Measurements from ENCODE around the gene AHDC1. TPM values are rescaled to one million over a fixed set of nuclear protein-coding genes. Genes with fewer than 3 reads are reported as not detected.

Gene AHDC1
- total and polyA plus RNA-seq, 9 of the 15 experiments (the other 6 are each of a cell fraction or from before 2014, with no cell fraction given): 0.21 to 36.4 (median 4.7) TPM

- TF ChIP-seq VEZF1 (CRISPR knock-in tag; IDR thresholded peaks at IDR 0.05) (peak; percentile 96), ERF (CRISPR knock-in tag; IDR thresholded peaks at IDR 0.05) (no peak), NR2C1 (IDR thresholded peaks at IDR 0.05) (no peak), NR2C1 (tag; IDR thresholded peaks at IDR 0.05) (no peak), ZNF717 (CRISPR knock-in tag; IDR thresholded peaks at IDR 0.05) (no peak), NCOA1 (IDR thresholded peaks at IDR 0.05; ENCODE audit: low read depth) (0 out of 2 replicates have a peak, but pooled peaks have one; percentile 45), SNIP1 (IDR thresholded peaks at IDR 0.05; ENCODE audit: low read depth) (no peak), ZNF165 (CRISPR knock-in tag; IDR thresholded peaks at IDR 0.05; ENCODE audit: borderline replicate concordance) (no peak), E4F1 (CRISPR knock-in tag; IDR thresholded peaks at IDR 0.05; ENCODE audit: borderline replicate concordance) (no peak), SAP30 (IDR thresholded peaks at IDR 0.05; ENCODE audit: borderline replicate concordance, insufficient read depth, low read depth, low read length, poor library complexity, severe bottlenecking) (no peak), CBFB (CRISPR knock-in tag; IDR thresholded peaks at IDR 0.05) (peak; percentile 53; the same call in 1 of the 2 replicates), JUN (IDR thresholded peaks at IDR 0.05; ENCODE audit: borderline replicate concordance, low read depth, low read length) (peak; percentile 80), JUN (CRISPR knock-in tag; IDR thresholded peaks at IDR 0.05; ENCODE audit: borderline replicate concordance) (no peak), ZNF324 (CRISPR knock-in tag; IDR thresholded peaks at IDR 0.05) (no peak), NRF1 (conservative IDR thresholded peaks at IDR 0.05 in 1 of 2, IDR thresholded peaks at IDR 0.05 in 1 of 2) (peak in 1 of 2 experiments; percentile 19; a peak in 1 of 4 replicates), PPARD (CRISPR knock-in tag; IDR thresholded peaks at IDR 0.05) (no peak), ZFP1 (CRISPR knock-in tag; IDR thresholded peaks at IDR 0.05) (no peak), HIVEP1 (CRISPR knock-in tag; IDR thresholded peaks at IDR 0.05) (no peak), MLLT1 (IDR thresholded peaks at IDR 0.05) (peak in 1 of 2 experiments; percentile 65; a peak in 1 of 4 replicates), TRIM24 (IDR thresholded peaks at IDR 0.05) (no peak), GATAD2A (IDR thresholded peaks at IDR 0.05) (peak; percentile 65), RHOXF2B (CRISPR knock-in tag; conservative IDR thresholded peaks at IDR 0.05) (no peak), MLX (CRISPR knock-in tag; conservative IDR thresholded peaks at IDR 0.05) (no peak)
Observed at GRCh38 chr1:27598902-27599528, 4.9 kb downstream of the AHDC1 start (continued).

All from K562 (cell line).